GM12872 (cell line): ENCODE data around the gene RCCD1.

ENCODE experiments used
- CTCF ChIP-seq: IDR thresholded peaks from 3 replicates; pipeline ENCODE4 v1.5.1; 2011; ENCODE audit warnings: low read depth, mild to moderate bottlenecking, low read length, moderate library complexity; ENCODE audit not compliant: insufficient read depth

RCCD1 gene

DNA sequence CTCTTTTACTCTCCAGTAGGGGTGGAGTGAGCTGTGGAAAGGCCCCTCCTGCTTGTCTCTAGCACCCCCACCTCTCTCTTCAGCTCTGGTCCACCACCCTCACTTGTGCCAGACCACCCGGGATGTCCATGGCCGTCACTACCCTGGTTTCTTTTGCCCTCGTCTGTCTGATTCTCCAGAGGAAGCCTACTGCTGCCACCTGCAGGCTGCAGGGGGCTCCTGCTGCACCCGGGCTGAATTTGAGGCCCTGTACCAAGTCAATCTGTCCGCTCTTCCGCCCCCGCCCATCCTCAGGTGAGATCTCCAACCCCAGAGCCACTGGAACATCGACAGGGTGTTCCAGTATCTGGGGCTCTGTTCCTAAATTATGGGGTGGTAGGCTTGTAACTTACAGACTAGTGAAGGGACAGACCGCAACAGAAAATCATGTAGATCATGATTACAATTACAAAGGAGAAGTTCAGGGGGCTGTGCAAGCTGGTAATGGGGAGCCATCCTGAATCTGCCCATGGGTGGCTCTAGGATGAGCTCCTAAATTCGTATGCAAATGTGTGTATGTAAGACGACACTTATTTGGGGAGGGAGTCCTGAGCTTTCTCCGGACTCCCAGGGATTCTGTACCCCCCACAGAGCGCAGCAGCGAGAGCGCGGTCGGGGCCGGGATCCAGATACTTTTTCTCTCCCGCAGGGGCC, 20.3 kb upstream of the RCCD1 start:
- peak; percentile 93 for TF ChIP-seq CTCF

GRCh38 chr15:90934949-90935751, 19.5 kb upstream of the RCCD1 start, which contains the start of gene UNC45A:
Gene UNC45A (plus strand): TSS chr15:90935285. CDS start chr15:90935325, 40 bp downstream.
- 0 out of 3 replicates have a peak, but pooled peaks have one; percentile 5 for TF ChIP-seq CTCF

DNA sequence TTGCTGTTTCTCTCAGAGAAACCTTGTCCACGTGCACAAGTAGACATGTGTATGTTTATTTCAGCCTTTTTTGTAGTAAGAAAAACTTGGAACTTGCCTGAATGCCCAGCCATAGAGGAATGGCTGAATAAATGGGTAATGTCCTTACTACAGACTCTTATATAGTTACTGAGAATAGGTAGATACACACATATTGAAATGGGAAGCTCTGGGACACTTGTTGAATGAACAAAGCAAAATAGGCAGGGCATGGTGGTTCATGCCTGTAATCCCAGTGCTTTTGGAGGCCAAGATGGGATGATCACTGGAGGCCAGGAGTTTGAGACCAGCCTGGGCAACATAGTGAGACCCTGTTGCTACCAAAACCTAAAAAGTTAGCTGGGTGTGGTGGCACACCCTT, 17.9 kb upstream of the RCCD1 start:
- no peak for TF ChIP-seq CTCF

DNA sequence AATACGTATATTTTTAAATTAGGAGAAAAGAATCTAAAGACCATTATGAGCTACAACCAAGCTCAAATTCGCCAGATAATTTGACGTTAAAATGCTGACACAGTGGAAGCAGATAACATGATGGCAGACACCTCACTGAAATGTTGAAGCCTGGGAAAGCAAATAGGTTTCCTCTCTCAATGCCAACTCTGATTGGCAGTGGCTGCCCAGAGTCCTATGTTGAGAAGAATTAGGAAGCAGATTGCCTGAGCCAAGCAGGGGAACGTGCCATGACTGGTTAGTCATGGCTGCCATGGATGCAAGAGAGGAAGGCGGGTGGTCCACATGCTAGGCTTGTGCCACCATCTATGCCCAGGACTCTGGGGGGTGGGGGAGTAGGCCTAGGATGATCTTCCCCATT, 16.4 kb upstream of the RCCD1 start:
- TF ChIP-seq CTCF: no peak

GRCh38 chr15:90939756-90940155, 14.9 kb upstream of the RCCD1 start:
- no peak for TF ChIP-seq CTCF

DNA sequence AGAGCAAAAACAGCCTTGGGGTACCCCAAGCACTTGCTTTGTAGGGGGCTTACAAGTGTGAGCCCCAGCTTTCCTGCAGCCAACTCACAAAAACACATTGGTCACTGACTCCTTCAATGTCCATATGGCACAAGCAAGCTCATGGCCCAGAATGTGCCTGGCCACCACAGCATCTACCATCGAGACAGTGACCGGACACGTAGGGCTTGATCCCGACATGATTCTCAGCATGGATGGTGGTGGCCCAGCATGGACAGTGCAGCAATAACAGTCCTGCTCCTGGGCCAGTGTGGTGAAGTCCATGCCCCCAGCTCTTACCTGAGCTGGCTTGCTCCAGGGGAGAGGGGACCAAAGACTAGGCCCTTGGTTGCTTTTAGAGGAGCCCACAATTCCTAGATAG, 13.6 kb upstream of the RCCD1 start:
- no peak for TF ChIP-seq CTCF

- TF ChIP-seq CTCF: no peak
Observed at GRCh38 chr15:90942354-90943120, 12.1 kb upstream of the RCCD1 start.
